Measurements from ENCODE around the gene CLECL1.

DNA sequence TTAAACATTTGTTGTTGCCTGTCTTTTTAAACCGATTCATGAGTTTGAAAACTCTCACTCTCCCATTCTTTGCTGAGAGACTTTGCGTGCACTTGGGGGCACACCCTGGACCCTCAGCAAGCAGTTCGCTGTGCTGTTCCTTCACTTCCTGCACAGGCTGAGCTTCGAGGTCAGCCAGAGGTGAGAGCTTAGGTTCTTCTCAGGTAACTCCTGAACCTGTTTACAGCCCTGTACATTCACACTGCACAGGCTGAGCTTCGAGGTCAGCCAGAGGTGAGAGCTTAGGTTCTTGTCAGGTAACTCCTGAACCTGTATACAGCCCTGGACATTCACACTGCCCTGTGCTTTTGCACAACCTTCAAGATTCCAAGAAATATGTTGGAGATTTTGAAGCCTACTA is 9.8 kb upstream of the CLECL1 start:
- TF ChIP-seq, protein P1, sequence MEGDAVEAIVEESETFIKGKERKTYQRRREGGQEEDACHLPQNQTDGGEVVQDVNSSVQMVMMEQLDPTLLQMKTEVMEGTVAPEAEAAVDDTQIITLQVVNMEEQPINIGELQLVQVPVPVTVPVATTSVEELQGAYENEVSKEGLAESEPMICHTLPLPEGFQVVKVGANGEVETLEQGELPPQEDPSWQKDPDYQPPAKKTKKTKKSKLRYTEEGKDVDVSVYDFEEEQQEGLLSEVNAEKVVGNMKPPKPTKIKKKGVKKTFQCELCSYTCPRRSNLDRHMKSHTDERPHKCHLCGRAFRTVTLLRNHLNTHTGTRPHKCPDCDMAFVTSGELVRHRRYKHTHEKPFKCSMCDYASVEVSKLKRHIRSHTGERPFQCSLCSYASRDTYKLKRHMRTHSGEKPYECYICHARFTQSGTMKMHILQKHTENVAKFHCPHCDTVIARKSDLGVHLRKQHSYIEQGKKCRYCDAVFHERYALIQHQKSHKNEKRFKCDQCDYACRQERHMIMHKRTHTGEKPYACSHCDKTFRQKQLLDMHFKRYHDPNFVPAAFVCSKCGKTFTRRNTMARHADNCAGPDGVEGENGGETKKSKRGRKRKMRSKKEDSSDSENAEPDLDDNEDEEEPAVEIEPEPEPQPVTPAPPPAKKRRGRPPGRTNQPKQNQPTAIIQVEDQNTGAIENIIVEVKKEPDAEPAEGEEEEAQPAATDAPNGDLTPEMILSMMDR (conservative IDR thresholded peaks at IDR 0.05) = no peak
- no peak for TF ChIP-seq ZFX (IDR thresholded peaks at IDR 0.05)

Measured in C4-2B (cell line).